COLO668 (cell line): ENCODE results near the gene UBE4B.

Source experiments
- DNase-seq: peaks from one replicate; lab custom pipeline; 2025; ENCODE audit not compliant: unreplicated experiment; lab: John Stamatoyannopoulos, UW

The UBE4B gene

DNA sequence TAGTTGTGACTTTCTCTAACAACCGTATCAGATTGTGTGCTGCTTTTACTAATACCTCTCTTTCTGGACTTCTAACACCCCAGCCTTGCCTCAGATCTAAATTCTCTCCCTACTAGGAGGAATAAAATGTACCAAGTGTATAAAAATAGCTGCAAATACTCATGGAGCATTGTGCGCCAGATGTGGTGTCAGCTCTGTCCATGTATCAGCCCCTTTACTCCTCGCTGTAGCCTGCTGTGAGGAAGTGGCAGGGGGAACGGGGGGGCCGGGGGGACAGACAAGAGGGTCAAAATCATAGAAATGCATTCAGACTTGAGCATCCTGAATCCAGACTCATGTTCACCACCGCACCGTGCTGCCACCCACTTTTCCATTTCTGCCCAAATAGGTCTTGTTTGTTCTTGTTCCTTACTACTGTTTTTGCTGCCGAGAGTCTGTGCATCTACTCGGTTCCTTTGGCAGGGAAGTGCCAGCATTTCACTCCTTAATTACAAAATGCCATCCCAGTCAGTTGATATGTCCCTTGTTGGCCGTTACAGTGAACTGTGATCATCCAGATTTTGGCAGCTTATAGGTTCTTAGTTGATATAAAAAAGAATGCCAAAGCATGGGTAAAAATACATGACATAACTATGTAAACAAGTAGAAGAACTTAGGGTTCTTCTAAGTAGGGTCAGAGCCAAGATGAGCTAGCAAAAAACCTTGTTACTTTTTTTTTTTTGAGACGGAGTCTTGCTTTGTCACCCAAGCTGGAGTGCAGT is 76.4 kb downstream of the UBE4B start:
- no peak for DNase-seq

DNA sequence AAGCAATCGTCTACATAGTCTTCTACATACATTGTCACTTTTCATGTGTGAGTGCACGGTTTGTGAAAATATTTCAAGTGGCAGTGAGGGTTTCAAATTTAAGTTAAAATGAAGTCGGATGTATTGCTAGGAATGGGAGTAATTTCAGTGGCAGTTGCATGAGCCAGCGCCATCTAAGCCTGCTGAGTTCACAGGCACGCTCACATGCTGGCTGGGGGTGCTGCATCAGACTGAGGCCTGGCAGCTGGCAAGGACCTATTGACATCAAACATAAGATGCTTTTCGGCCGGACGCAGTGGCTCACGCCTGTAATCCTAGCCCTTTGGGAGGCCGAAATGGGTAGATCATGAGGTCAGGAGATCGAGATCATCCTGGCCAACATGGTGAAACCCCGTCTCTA is 80.7 kb downstream of the UBE4B start:
- DNase-seq: no peak

DNA sequence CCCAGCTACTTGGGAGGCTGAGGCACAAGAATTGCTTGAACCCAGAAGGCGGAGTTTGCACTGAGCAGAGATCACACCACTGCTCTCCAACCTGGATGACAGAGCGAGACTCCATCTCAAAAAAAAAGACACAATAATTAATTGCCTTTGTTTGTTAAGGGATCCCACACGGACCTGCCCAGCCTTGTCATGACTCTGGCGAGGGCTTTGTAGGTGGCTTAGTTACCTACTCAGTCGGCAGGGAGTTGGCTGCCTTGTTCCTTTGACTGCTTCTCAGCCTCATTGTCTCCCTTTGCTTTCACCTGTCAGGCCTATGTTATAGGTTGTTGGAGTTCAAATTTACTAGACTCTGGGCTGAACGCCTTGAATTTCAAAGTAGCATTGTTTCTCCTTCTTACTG is 82.0 kb downstream of the UBE4B start:
- no peak for DNase-seq

DNA sequence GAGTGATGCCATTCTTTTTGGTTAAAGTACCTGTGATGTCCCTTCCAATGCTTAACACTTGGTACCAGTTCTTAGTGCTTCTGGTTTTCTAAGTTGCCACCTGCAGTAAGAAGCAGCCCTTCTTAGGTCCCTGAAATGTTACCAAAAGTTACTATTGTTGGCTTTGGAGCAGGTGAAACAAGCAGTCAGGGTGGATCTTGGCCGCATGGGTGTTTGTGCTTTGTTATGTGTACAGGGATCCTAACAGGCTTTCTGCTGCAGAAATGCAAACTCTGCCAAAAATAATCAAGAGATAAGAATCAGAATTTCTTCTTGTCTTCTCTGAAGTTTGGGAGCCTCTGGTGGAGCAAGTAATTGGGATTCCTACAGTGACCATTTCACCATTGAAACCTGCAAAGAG is 84.4 kb downstream of the UBE4B start:
- DNase-seq: no peak

DNA sequence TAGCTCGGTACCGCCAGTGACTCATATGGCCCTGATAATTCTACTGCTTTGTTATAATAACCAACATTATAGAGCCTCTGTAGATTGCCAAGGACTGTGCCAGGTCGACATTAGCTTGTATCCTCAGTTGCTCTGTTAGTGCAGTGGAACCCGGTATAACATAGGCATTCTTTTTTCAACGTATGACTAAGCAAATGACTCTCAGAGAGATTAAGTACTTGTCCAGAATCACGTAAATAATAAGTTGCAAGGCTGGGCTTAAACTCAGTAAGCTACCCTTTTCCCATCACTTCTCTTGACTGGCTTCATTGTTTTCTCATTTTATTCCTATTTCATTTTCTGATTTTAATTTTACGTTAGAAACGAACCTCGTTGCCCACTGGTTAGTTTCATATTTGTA is 85.1 kb downstream of the UBE4B start:
- no peak for DNase-seq

DNA sequence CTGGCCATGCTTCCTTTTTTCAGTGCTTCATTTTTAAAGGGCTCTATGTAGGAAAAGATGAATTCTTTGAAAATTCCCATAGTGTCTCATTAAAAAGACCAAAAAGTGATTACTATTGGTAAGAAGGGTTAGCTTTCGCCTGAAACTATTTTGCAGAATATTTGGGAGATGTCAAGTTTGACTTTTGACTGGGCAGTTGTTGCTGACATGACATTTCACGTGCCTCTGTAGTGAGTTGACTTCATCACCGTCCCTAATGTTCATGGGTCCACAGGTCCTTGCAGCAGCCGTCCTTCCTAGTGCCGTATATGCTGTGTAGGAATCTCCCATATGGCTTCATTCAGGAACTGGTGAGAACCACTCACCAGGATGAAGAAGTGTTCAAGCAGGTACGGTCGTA is 88.9 kb downstream of the UBE4B start:
- DNase-seq: no peak

DNA sequence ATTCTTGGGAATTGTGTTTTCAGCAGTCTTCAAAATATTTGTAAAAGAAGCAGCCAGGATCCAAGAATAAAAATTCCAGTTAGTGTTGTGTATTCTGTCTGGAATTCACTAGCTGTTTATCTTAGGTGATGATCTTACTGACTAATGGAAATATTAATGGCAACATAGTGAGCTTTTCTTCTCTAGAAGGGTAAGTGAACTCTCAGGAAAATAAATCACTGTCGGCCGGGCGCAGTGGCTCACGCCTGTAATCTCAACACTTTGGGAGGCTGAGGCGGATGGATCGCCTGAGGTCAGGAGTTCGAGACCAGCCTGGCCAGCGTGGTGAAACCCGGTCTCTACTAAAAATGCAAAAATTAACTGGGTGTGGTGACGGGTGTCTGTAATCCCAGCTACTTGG is 90.2 kb downstream of the UBE4B start:
- no peak for DNase-seq

DNA sequence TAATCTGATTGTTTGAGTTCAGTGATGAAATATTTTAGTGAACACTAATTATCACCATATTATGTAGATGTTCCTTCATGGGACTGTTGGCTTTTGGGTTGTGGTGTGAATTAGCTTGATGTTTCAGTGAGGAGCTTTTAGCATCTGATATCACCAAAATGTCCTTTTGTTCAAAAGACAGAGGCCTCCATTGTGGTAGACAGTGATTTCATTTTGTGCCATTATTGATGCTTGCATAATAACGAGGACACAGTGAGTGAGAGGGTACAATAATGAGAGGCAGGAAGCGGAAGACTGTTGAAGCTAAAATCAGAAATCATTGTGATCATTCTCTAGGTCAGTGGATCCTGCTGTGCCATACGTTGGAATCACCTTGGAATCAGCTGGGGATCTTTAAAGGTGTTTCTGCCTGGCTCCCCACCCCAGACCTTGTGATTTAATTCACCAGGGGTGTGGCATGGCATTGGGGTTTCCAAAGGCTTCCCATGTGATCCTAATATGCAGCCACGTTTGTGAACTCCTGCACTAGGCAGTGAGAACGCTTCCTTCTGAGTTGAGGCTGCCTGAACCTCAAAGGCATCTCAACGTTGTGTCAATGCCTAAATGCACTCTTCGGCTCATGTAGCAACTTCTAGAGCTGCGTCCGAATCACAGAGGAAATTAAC is 95.5 kb downstream of the UBE4B start:
- DNase-seq: no peak

DNA sequence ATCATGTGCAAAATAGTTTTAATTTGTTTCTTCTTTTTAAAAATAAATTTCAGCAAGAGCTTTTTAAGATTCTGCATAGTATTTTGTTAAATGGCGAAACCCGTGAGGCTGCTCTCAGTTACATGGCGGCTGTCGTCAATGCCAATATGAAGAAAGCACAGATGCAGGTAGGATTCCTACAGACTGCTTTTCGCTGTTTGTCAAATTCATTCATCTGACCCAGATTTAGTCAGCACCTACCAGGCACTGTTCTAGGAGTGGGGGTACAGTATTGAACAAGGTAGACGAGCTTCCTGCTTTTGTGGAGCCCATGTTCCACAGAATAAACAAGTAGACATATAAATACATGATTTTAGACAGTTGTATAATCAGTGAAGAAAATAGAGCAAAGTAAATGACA is 99.6 kb downstream of the UBE4B start:
- DNase-seq: no peak

DNA sequence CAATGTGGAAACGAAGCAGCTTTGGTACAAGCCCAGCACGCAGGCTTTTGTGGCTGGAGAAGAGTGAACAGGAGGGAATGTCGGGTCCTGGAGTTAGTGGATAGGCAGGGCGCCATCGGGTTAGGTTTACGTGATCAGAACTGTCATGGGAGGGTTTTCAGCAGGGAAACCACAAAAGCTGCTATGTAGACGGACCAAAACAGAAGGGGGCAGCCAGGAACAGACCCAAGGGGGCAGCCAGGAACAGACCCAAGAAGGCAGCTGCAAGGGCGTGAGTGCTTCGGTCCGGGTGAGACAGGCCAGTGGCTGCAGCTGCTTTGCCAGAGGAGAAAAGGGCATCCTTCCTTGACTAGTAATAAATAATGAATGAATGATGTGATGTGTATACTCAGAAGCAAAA is 100.1 kb downstream of the UBE4B start:
- no peak for DNase-seq

DNA sequence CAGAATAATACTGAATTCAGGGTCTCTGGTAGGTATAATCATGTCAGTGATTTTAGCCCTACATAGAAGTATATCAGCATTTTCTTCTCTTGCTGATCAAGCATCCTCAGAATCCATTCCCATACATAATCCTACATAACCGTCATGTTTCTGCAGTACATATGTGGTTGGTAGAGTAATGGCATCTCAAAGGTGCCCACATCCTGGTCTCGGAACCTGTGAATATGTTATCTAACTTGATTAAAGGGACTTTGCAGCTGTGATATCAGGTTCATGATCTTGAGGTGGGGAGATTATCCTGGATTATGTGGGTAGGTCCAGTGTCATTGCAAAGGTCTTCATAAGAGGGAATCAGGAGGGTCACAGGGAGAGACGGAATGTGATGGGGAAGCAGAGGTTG is 108.2 kb downstream of the UBE4B start:
- DNase-seq: no peak

DNA sequence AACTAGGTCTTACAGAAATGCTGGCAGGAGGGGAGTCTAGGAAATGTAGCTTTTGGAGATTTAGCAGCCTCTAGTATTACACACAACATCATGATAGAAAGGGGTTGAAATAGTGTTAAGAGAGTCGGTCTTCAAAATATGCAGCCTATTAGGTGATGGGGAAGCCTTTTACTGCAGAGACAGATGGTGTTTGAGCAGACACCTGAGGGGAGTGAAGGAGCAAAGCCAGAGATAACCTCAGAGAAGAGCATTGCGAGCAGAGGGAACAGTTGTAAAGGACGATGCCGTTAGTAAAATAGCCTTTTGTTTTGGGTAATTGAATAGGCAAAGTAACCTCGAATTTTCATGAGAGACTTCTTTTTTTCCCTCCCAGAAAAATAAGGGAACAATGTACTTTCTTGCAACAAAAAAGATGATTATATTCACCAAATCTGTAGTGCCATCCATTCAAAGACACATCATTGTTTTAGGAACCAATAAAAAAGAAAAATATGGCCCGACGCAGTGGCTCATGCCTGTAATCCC is 111.3 kb downstream of the UBE4B start:
- DNase-seq: no peak

DNA sequence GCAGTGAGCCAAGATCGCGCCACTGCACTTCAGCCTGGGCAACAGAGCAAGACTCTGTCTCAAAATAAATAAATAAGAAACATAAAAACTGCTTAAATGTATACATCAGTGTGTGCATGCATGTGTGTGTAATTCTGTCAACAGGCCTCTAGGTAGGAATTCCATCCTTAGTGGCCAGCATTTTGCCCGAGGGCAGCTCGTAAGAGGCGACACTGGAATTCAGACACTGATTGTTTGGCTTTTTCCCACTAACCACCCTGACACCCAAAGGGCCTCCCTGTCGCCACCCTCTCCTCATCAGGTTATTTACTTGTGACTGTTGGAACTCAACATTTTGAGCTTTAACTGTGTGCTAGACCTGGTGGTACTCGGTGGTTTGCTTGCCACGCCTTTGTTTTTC is 113.6 kb downstream of the UBE4B start:
- no peak for DNase-seq

DNA sequence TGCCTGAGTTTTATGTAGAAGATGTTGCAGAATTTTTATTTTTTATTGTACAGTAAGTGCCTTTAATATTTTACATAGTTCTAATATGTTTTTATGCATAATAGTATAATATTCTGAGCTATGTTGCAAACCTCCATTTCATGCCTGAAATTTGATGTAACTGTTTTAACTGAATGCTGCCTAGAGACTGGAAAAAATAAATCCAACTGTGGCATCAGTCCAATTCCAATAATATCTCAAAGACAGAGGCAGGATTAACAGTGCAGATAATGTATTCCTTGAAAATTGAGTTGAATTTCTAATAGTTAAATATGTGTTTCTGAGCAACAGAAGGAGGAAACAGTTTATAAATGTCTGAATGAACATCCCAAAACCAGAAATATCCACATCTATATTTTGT is 116.5 kb downstream of the UBE4B start:
- DNase-seq: no peak

DNA sequence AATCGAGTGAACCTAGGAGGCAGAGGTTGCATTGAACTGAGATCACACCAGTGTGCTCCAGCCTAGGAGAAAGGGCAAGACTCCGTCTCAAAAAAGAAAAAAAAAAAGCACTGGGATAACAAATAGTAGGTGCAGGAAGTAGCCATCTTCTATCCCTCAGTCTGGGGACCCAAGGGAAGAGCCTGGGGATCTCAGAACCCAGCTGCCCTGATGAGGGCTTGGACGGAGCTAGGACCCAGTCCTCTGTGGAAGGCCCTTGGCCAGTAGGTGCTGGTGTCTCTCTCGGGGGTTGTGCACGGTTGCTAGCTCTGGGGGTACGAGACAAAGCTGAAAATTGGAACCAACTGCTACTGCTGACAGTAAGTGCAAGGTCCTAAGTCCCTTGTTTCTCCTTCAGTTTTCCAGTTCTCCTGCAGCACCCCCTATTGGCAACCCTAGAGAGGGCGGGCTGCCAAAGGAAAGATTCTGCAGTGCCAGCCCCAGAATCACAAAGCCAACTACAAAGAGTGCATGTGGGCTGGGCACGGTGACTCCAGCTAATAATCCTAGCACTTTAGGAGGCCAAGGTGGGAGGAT is 120.0 kb downstream of the UBE4B start:
- DNase-seq: peak; percentile 47

DNA sequence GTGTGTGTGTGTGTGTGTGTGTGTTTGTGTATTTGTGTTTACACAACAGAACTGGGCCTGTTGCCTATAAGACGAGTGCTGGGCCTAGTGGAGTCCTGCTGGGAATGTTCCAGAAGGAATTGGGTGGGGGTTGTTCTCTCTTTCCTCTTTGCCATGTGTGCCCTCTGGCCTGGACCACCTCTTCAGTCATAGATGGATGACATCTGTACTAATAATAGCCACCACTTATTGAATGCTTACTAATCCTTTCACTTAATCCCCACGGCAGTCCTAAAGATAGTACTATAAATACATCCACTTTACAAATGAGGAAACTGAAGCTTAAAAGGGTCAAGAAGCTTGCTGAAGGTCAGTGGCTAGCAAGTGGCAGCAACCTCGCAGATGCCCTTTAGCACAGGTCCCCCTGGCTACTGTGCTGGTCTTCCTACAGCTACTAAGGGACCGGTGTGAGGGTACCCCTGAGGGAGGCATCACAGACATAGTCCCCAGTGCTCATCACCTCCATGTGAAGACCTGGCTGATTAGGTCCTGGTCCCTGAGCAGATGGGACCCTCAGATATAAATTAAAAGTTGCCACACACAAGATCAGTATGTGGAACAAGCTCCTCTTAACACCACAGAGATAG is 122.4 kb downstream of the UBE4B start:
- no peak for DNase-seq

DNA sequence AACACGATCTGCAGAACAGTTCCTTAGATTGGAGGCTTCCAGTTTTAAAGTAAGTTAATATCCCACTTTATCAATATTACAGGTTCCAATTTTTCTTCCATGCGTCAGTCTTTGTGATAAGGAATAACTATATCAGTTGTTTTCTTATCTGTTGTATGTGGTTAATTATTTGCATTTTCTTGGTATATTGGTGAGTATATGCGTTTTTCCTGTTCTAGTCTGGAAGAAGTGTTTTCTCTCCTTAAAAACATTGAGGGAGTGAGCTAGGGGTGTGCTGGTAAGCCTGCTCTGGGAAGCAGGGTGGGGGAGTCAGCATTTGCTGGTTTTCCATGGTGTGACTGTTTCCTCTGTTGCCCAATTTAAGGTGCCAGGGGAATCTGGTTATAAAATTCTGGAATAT is 127.4 kb downstream of the UBE4B start:
- DNase-seq: no peak

DNA sequence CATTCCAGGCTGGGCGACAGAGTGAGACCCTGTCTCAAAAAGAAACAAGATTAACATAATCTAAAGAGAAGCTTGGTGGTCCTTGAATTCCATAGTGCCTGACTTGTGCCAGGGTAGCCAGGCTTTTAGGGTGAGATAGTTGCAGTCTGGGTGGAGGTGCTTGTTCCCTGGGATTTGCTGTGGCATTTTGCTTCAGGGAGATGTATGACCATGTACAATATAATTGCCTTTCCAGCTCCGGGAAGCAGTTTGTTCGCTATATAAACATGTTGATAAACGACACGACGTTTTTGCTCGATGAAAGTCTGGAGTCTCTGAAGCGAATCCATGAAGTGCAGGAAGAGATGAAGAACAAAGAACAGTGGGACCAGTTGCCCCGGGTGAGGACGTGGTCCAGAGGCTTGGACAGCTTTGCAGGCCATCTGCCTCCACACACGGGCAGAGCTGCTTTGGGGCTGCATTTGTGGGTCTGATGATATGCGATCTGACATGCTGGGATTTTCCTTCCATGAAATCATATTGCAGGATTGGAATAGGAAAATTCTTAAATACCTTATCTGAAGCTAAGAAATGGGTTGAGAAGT is 128.2 kb downstream of the UBE4B start:
- DNase-seq: no peak

DNA sequence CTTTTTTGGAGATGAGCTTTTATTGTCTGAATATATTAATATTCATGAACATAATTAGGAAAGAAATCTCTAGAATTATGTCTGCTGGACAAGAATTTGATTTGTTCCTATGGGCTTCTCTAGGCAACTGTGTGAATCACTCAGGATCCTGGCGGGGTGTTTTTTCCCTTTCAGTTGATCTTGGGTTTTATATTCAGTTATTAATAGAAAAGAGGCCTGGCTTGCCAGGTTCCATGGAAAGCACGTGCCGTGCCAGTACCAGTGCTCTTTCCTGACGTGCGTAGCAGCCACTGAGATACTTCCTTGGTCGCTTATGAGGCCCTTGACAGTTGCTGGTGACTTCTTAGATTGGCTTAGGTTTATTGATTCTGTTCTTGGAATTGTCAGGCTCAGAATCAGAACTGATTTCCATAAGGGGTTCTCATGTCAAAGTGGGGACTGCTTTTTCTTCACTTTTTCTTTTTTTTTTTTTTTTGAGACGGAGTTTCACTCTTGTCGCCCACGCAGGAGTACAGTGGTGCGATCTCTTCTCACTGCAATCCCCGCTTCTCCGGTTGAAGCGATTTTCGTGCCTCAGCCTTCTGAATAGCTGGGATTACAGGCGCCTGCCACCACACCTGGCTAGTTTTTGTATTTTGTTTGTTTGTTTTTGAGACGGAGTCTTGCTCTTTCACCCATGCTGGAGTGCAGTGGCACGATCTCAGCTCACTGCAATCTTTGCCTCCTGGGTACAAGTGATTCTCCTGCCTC is 129.0 kb downstream of the UBE4B start:
- no peak for DNase-seq

DNA sequence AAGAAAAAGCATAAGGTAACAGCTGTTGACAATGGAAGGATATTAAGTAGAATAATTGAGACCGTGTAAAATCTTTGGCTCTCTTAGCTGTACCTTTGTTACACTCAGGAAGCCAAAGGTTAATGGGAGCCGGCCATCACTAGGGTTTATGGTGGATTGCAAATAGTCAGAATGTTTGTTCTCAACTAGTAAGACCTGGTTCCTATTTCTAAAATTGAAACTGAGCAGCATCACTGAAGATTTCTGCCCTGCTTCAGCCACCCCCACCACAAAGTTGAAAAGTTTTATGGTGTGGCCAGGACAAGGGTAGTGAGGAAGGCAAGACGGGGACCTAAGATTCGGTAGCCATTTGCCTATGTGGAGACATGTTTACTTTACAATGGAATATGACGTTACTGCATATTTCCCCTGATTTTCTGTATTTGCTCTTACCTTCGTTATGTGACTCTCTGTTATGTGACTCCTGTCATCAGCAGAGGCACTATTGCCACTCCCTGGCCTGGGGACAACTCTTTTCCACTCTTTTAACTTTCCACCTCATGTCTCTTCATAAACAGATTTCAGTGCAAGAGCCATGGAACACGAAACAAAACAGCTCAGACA is 136.3 kb downstream of the UBE4B start:
- DNase-seq: no peak

DNA sequence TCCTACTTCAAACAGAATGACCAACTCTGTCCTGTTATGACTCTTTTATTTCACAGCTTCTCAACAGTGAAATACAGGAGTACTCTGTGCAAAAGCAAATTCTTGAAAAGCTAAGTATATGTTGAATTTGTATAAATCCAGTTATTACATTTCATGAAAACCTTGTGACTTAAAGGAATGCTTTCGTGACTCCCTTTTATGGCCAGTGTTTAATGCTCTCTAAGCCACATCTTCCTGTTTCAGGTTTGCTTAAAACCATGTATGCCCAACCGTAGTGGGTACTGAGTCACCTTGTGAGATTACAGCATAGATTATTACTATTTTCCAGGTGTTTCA is 137.4 kb downstream of the UBE4B start:
- DNase-seq: no peak
